ENCODE results near the gene TAS2R14.

TAS2R14 gene

GRCh38 chr12:10939163-10939562 lies at the start of gene TAS2R14:
TAS2R14 (minus strand) TSS chr12:10939263; CDS start chr12:10939207, 56 bp downstream.
- no peak for DNase-seq

DNA sequence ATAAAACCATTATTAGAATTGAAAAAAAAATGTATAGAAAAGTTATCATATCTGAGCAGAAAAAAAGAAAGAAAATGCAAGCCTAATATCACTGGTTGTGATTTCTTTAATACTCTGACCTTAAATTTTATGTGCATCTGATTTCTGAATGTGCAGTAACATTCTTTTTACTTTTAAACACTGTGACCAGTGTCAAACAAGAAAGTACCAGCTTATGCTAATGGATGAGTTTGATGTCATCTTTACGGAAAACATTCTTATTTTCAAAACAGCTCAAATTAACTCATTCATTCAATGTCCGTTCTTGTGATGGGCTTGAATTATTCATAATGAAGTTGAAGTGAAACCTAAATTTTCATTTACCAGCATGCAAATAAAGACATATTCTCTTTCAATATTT lies 47.7 kb upstream of the TAS2R14 start, which contains the start of gene TAS2R50:
TAS2R50 (minus strand) TSS at position 101 of the 400 bp plus-strand sequence; CDS start at position 49, 52 bp downstream.
- DNase-seq = no peak

DNA sequence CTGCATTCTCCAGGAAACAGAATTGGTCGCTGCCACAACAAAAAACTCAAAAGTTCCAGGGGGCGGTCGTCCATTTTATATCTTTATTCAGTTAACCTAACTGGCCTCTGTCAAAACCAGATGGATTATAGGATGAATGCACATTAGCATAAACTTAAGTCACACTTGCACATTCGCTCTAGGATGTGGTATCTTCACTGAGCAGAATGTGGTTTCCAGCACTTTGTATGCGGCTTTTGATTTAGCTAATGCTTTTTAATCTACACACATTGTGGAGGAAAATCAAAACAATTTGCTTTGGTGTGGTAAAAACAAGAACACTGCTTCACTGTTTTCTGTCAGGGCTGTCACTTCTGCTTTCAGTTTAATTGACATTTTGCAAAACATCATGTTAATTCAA lies 43.2 kb upstream of the TAS2R14 start:
- DNase-seq = no peak

DNA sequence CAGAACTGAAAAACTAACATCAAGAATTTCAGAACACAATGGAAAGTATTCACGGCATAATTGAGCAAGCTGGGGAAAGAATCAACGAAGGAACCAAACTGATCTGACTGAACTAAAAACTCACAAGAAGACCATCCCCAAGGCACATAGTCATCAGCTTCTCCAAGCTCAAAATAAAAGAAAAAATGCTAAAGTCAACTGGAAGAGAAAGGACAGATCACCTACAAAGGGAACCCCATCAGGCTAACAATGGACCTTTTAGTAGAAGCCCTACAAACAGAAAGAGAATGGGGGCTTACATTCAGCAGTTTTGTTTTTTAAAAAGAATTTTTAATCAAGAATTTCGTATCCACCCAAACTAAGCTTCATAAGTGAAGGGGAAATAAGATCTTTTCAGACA lies 35.9 kb upstream of the TAS2R14 start:
- DNase-seq = no peak

GRCh38 chr12:10968765-10969456 lies 29.8 kb upstream of the TAS2R14 start:
- DNase-seq = no peak

DNA sequence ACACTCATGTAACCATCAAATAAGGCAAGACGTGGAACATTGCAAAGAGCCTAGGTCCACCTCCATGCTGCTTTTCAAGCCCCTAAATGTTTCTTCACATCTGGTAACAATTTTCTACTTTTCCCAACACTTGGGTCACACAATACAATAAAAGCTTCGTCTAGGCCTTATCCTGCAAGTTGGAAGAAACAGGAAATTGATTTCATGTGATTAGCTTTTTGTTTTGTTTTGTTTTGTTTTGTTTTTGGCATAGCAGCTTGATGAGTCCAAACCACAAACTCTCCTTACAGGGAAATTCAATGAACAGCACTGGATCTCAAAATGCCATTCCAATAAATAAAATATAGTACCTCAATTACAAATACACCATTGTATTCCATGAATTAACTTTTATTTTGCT lies 28.3 kb upstream of the TAS2R14 start:
- DNase-seq = no peak

GRCh38 chr12:10966314-10966713 lies 27.3 kb upstream of the TAS2R14 start:
- DNase-seq = no peak

GRCh38 chr12:10965476-10965875 lies 26.4 kb upstream of the TAS2R14 start:
- DNase-seq = no peak

GRCh38 chr12:10960211-10960610 lies 21.1 kb upstream of the TAS2R14 start:
- no peak for DNase-seq

DNA sequence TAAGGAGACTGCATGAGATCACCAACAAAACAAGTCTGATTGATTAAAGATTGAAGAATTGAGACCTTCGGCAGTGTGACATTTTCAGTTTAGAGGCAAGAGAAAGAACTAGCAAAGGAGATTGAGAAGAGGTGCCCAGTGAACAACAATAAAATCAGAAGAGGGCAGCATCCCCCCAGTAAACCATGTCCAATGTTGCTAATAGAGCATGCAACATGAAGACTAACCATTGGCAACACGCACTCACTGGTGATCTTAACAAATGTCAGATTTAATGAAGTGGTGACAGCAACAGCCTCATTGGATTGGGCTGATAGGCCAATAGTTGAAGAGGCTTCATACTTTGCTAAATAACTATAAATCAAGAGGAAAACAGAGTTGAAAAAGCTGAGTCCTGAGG lies 20.7 kb upstream of the TAS2R14 start:
- DNase-seq = no peak

DNA sequence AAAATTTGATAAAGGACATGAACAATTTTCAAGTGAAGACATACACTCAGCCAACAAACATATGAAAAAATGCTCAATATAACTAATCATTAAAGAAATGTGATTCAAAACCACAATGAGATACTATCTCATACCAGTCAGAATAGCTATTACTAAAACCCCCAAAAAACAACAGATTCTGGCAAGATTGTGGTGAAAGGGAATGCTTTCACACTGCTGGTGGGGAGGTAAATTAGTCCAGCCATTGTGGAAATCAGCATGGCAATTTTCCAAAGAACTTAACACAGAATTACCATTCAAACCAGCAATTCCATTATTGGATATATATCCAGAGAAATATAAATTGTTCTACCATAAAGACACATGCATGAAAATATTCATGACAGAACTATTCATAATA lies 18.7 kb upstream of the TAS2R14 start:
- DNase-seq = no peak

DNA sequence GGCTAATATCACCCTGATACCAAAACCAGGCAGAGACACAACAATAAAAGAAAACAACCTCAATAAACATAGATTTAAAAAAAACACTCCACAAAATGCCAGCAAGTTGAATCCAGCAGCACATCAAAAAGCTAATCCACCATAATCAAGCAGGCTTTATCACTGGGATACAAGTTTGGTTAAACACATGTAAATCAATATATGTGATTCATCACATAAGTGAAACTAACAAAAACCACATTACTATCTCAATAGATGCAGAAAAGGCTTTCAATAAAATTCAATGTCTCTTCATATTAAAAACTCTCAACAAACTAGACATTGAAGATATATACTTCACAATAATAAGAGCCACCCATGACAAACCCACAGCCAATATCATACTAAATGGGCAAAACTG lies 17.0 kb upstream of the TAS2R14 start:
- no peak for DNase-seq

- DNase-seq = no peak
Measured at GRCh38 chr12:10952645-10953044, 13.6 kb upstream of the TAS2R14 start.

DNA sequence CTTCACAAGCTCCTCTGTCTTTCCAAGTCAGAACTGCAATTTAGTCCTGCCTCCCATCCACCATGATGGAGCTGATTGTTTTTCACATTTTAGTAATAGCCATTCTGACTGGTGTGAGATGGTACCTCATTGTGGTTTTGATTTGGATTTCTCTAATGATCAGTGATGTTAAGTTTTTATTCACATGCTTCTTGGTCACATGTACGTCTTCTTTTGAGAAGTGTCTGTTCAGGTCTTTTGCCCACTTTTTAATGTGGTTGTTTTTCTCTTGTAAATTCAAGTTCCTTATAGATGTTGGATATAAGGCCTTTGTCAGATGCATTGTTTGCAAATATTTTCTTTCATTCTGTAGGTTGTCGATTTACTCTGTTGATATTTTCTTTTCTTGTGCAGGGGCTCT lies 4.1 kb upstream of the TAS2R14 start:
- no peak for DNase-seq

DNA sequence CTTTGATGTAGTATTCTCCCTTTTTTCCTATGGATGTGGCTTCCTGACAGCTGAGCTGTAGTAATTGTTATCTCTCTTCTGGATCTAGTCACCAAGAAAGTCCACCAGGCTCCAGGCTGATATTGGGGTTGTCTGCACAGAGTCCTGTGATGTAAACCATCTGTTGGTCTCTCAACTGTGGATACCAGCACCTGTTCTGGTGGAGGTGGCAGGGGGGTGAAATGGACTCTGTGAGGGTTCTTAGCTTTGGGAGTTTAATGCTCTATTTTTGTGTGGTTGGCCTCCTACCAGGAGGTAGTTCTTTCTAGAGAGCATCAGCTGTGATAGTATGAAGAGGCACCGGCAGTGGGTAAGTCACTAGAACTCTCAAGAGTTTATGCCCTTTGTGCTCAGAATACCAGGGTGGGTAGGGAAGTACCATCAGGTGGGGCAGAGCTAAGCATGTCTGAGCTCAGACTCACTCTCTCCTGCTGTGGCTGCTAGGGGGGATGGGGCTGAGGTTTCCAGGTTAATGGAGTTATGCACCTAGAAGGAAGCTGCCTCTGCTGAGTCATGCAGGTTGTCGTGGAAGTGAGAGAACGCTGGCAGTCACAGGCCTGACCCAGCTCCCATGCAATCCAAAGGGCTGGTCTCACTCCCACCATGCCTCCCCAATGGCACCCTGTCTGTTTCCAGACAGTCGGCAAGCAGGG lies 3.0 kb upstream of the TAS2R14 start:
- no peak for DNase-seq

GRCh38 chr12:10941369-10941768 lies 2.3 kb upstream of the TAS2R14 start:
- DNase-seq = no peak

DNA sequence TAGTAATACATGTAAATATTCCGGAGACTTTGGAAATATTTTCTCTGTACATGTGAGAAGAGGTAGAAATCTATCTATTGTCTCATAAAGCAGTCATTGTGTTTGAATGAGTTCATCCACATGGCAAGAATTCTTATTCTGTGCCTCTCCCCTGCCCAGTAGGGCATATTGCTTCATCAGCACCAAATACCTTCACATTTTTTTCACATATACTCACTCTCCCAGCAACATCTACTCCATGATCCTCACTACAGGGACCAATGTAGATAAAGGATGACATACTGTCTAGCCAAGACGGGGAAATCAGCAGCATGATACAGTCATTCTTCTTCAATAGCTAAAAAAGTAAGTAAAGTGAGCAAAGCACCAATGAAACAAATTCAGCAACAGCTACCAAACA lies 1.3 kb upstream of the TAS2R14 start:
- no peak for DNase-seq

GRCh38 chr12:10936506-10936905 lies 2.6 kb downstream of the TAS2R14 start:
- DNase-seq = no peak

DNA sequence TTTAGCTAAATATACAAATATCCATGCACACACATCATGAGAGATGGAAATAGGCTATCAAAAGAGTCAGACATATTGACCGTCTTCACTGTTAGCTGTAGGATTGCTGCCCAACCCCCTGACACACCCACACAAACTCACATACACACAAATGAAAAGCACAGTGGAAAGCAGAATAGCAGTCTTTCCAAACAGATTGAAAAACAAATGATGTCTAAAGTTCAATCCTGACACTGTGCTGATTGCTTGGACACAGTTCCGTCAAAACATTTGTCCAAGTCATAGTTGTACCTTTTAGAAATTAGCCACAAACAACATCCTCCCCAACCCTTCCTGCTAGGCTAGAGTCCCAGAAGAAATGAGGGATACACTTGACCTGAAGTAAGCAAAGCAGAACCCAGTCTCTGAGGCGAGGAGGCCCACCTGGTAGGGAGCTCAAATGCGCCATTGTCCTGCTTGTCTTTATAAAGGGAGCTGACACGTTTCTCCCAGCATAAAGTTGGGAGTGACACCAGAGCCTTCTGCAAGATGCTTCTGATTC lies 10.2 kb downstream of the TAS2R14 start, which contains the start of gene PRH2:
PRH2 (plus strand) TSS at position 491 of the 541 bp plus-strand sequence; CDS start at position 529, 38 bp downstream.
- no peak for DNase-seq

GRCh38 chr12:10926269-10926668 lies 12.8 kb downstream of the TAS2R14 start:
- no peak for DNase-seq

DNA sequence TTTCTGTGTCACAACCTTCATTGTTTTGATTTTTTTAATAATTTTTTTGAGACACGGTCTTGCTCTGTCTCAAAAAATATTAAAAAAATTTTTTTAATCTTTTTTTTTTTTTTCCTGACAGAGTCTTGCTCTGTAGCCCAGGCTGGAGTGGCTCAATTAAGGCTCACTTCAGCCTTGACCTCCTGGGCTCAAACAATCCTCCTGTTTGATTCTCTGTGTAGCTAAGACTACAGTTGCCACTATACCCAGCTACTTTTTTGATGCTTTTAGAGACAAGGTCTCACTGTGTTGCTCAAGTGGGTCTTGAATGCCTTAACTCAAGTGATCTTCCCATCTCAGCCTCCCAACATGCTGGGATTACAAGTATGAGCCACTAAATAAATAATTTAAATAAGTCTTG lies 19.3 kb downstream of the TAS2R14 start:
- no peak for DNase-seq

GRCh38 chr12:10910380-10910779 lies 28.7 kb downstream of the TAS2R14 start:
- DNase-seq = no peak

- DNase-seq = no peak
Measured at GRCh38 chr12:10909462-10909861, 29.6 kb downstream of the TAS2R14 start, which contains the start of gene TAS2R13. TAS2R13 (minus strand) TSS chr12:10909562; CDS start chr12:10909298, 264 bp downstream.

- no peak for DNase-seq
Measured at GRCh38 chr12:10904686-10905085, 34.4 kb downstream of the TAS2R14 start.
